ENCODE data around the gene TMEM95. TPM values are rescaled to one million over a fixed set of nuclear protein-coding genes. Genes with fewer than 3 reads are reported as not detected.

Gene TMEM95
- total RNA-seq (2013; cell fraction: nucleolus; rRNA removed), result not detected in 2 replicates
- total RNA-seq (2014; rRNA removed) (0.28 TPM in 1 of 2 replicates, not detected in the other), total RNA-seq (2014; rRNA removed; fragmentation: Illumina TruSeq; extraction: Trizol) (not detected in 2 replicates), total RNA-seq (2021) (not detected in 2 replicates), polyA plus RNA-seq (2011; rRNA removed) (0.05 TPM in 1 of 2 replicates, not detected in the other), polyA plus RNA-seq (2014; fragmentation: Illumina TruSeq; extraction: Trizol) (not detected in 2 replicates), polyA plus RNA-seq (2014; fragmentation: Nextera tagmentation; extraction: Ambion mirVana) (not detected), polyA plus RNA-seq (2014; rRNA removed) (not detected in 2 replicates), polyA plus RNA-seq (2016; fragmentation: Nextera tagmentation; extraction: Ambion mirVana) (not detected), polyA minus RNA-seq (2011; rRNA and poly(A)+ RNA removed) (0.15 TPM in 1 of 2 replicates, not detected in the other), Bru-seq, nascent RNA (percentile 31 among the genes with signal in this experiment), BruChase-seq, experiment 1, labeled RNA remaining after a 6-hour chase (percentile 22 among the genes with signal in this experiment), BruChase-seq, experiment 2, labeled RNA remaining after a 2-hour chase (percentile 31 among the genes with signal in this experiment)
- polyA plus RNA-seq (2011; ENCODE audit: low read depth), result not detected
- polyA plus RNA-seq (2011; cell fraction: cytosol; rRNA removed), result not detected in 2 replicates
- not detected in 2 replicates for polyA plus RNA-seq (2011; cell fraction: nucleus; rRNA removed)
- polyA plus RNA-seq (2012), result not detected in 2 replicates
- polyA minus RNA-seq (2011; cell fraction: cytosol; rRNA and poly(A)+ RNA removed), result not detected in 2 replicates
- not detected in 2 replicates for polyA minus RNA-seq (2011; cell fraction: nucleus; rRNA and poly(A)+ RNA removed)
- long read RNA-seq, experiment 1, result 0 reads
- long read RNA-seq, experiment 2, result 0 reads

GRCh38 chr17:7355053-7355452 lies at the start of gene TMEM95:
TMEM95 (plus strand) TSS chr17:7355156; CDS start chr17:7355205, 49 bp downstream.
- Histone ChIP-seq H3K9ac (ENCODE audit: control insufficient read depth, insufficient read depth, low read length) (0 out of 2 replicates have a peak within 1 kb of the TSS, but pooled peaks have one; percentile 14), H3K27me3 (replicated peaks in 1 of 2; ENCODE audit: control insufficient read depth in 2 of 2, insufficient read depth in 2 of 2, low read length in 1 of 2) (no peaks in the 10 kb centered on the region), H3K4me1 (ENCODE audit: control insufficient read depth, insufficient read depth, low read length) (peaks cover 23% of the 10 kb centered on the region), H3K4me2 (ENCODE audit: control insufficient read depth, insufficient read depth) (peak within 1 kb of the TSS; percentile 30; the same call in 1 of the 2 replicates), H3K27ac (ENCODE audit: control insufficient read depth, insufficient read depth) (no peak within 1 kb of the TSS), H3K9me3 (replicated peaks; ENCODE audit: control insufficient read depth, insufficient read depth, low read length) (no peaks in the 10 kb centered on the region), H3K4me3 (no peak within 1 kb of the TSS), H3K79me2 (ENCODE audit: control insufficient read depth, insufficient read depth, low read length) (peaks cover 7% of the 10 kb centered on the region), H3K36me3 (ENCODE audit: control insufficient read depth in 2 of 2, insufficient read depth in 2 of 2, low read length in 1 of 2) (no peaks in the 10 kb centered on the region), H4K20me1 (ENCODE audit: control insufficient read depth, insufficient read depth) (no peaks in the 10 kb centered on the region), H2AFZ (ENCODE audit: control insufficient read depth, low read depth, low read length) (no peak within 1 kb of the TSS)
- intact Hi-C loops (cut with micrococcal nuclease; ENCODE audit: unreplicated experiment) (no loop called here), in situ Hi-C loops (cut with MboI) (no loop called here)
- TF ChIP-seq HSF1 (IDR thresholded peaks at IDR 0.05; ENCODE audit: low read depth, low read length) (peak; percentile 96), ELK1 (IDR thresholded peaks at IDR 0.05; ENCODE audit: low read depth, low read length) (no peak)
- ChIA-PET SMC1A (ENCODE audit: uncharacterized antibody, unreplicated experiment) (interaction anchor here (0.8 to 2.4 kb wide), 10 partner anchors 19 to 309 kb away, joined by 3 to 9 read pairs (median 5); partner anchors contain the start of genes ACAP1, SLC2A4 and TMEM256), RAD21 (ENCODE audit: unreplicated experiment) (interaction anchor here (0.5 to 3.6 kb wide), 15 partner anchors 18 to 333 kb away, joined by 3 to 31 read pairs (median 5); partner anchors contain the start of genes ACAP1, MPDU1, NEURL4 and TMEM102), CTCF (interaction anchor here (0.6 to 4.0 kb wide), 29 partner anchors 13 to 516 kb away, joined by 3 to 58 read pairs (median 6); partner anchors contain the start of genes ACAP1, CD68, SENP3 and SOX15), POLR2A (interaction anchor here (0.6 to 1.5 kb wide), 6 partner anchors 40 to 502 kb away, joined by 3 to 6 read pairs (median 4); partner anchors contain the start of genes GPS2, SLC2A4, TP53 and WRAP53)
- DNase-seq (ENCODE audit: low read depth, low spot score) (no peak), ATAC-seq (no peak), FAIRE-seq (no peak)
- 76% methylated on average over 10 of the region's 10 CpGs for WGBS (ENCODE audit: insufficient coverage, insufficient replicate concordance, low lambda C conversion rate, missing lambda C conversion rate)
- BruUV-seq (replicated peaks), result no TSS peak

Data from GM12878 (cell line).